GM19351 (cell line): ENCODE data around the gene GRIN3B.
A peak's percentile ranks its signal among the peaks of the same experiment; 100 is the strongest.

Source experiments
- ATAC-seq: cut with Tn5 transposase; IDR thresholded peaks from one replicate; pipeline ENCODE4 v1.9.1; 2021; ENCODE audit warnings: mild to moderate bottlenecking, moderate library complexity; ENCODE audit not compliant: unreplicated experiment

Gene GRIN3B

GRCh38 chr19:1040476-1041271 is 40.5 kb downstream of the GRIN3B start:
- ATAC-seq = peak; percentile 56

- no peak for ATAC-seq
These were observed 41.1 kb downstream of the GRIN3B start for GRCh38 chr19:1041272-1041834.

GRCh38 chr19:1041835-1042685 is 41.8 kb downstream of the GRIN3B start:
- no peak for ATAC-seq

GRCh38 chr19:1042689-1043511 is 42.7 kb downstream of the GRIN3B start:
- ATAC-seq = no peak

- no peak for ATAC-seq
These were observed 45.0 kb downstream of the GRIN3B start for GRCh38 chr19:1045247-1045603.

- ATAC-seq = no peak
These were observed 46.0 kb downstream of the GRIN3B start for GRCh38 chr19:1046117-1046626.

GRCh38 chr19:1046836-1047695 is 46.8 kb downstream of the GRIN3B start:
- ATAC-seq = no peak

- no peak for ATAC-seq
These were observed 47.5 kb downstream of the GRIN3B start for GRCh38 chr19:1047696-1048147.

GRCh38 chr19:1049106-1049505 is 48.9 kb downstream of the GRIN3B start:
- ATAC-seq = no peak

GRCh38 chr19:1049800-1050199 is 49.6 kb downstream of the GRIN3B start:
- no peak for ATAC-seq

GRCh38 chr19:1050989-1051788 is 51.0 kb downstream of the GRIN3B start:
- no peak for ATAC-seq

GRCh38 chr19:1051791-1052190 is 51.6 kb downstream of the GRIN3B start:
- ATAC-seq = no peak

GRCh38 chr19:1052349-1052975 is 52.2 kb downstream of the GRIN3B start:
- no peak for ATAC-seq

- ATAC-seq = no peak
These were observed 53.2 kb downstream of the GRIN3B start for GRCh38 chr19:1053176-1054101.

GRCh38 chr19:1054102-1055027 is 54.1 kb downstream of the GRIN3B start:
- no peak for ATAC-seq

- no peak for ATAC-seq
These were observed 54.8 kb downstream of the GRIN3B start for GRCh38 chr19:1055028-1055425.
